H1 (cell line): ENCODE measurements around the gene PKN1. TPM values are rescaled to one million over a fixed set of nuclear protein-coding genes. Genes with fewer than 3 reads are reported as not detected.

Experiments
- ATF3 ChIP-seq: IDR thresholded peaks from 2 replicates; pipeline ENCODE4 v1.6.1; 2011; ENCODE audit warnings: low read depth, mild to moderate bottlenecking, low read length; ENCODE audit not compliant: insufficient read depth
- BRCA1 ChIP-seq: IDR thresholded peaks from 2 replicates; pipeline ENCODE4 v1.6.1; 2012; ENCODE audit warnings: low read depth, low read length, improper control_type of control experiment
- CBX5 ChIP-seq: fragments of 300-800, 300-1000 bp; sonication (generic); IDR thresholded peaks from 2 replicates; pipeline ENCODE4 v1.7.1; 2016; ENCODE audit warnings: antibody characterized with exemption, low read length, low read depth
- CBX8 ChIP-seq: fragments of 300-800, 300-1000 bp; sonication (generic); IDR thresholded peaks from 2 replicates; pipeline ENCODE4 v1.7.1; 2016; ENCODE audit warnings: low read depth, low read length, borderline replicate concordance
- CHD1 ChIP-seq: IDR thresholded peaks from 2 replicates; pipeline ENCODE4 v1.6.1; 2012; ENCODE audit warnings: low read depth, low read length, improper control_type of control experiment
- CHD2 ChIP-seq: IDR thresholded peaks from 2 replicates; pipeline ENCODE4 v1.6.1; 2012; ENCODE audit warnings: low read length, improper control_type of control experiment
- CTBP2 ChIP-seq: IDR thresholded peaks from 2 replicates; pipeline ENCODE4 v1.7.0; 2011; ENCODE audit warnings: borderline replicate concordance, mild to moderate bottlenecking, moderate library complexity, mixed read lengths, low read length; ENCODE audit not compliant: insufficient read depth, insufficient read length
- GTF2F1 ChIP-seq: IDR thresholded peaks from 2 replicates; pipeline ENCODE4 v1.6.1; 2012; ENCODE audit warnings: low read depth, low read length, improper control_type of control experiment, borderline replicate concordance
- HDAC2 ChIP-seq, 2 experiments: fragments of 300-600 bp in 1 of 2; sonication (generic) in 1 of 2; IDR thresholded peaks; 2 replicates each; pipeline ENCODE4 v1.6.1; 2011 to 2012; ENCODE audit warnings: low read depth in 2 of 2, low read length in 2 of 2, mild to moderate bottlenecking in 2 of 2, moderate library complexity in 2 of 2, borderline replicate concordance in 1 of 2, inconsistent platforms in 1 of 2
- KDM1A ChIP-seq: fragments of 200-600, 300-600 bp; sonication (generic); IDR thresholded peaks from 2 replicates; pipeline ENCODE4 v1.7.1; 2016; ENCODE audit warnings: mild to moderate bottlenecking, low read length, borderline replicate concordance
- KDM4A ChIP-seq: IDR thresholded peaks from one replicate; pipeline ENCODE4 v1.7.1; 2012; ENCODE audit warnings: low read depth, mild to moderate bottlenecking, moderate library complexity, low read length, inconsistent platforms; ENCODE audit not compliant: severe bottlenecking
- POLR2AphosphoS5 ChIP-seq: IDR thresholded peaks from 2 replicates; pipeline ENCODE4 v1.6.1; 2011; ENCODE audit warnings: low read depth, low read length
- RAD21 ChIP-seq, 2 experiments: IDR thresholded peaks in 1 of 2; conservative IDR thresholded peaks in 1 of 2; 2 replicates each; pipeline ENCODE4 v1.6.1; 2011; ENCODE audit warnings: low read depth in 2 of 2, low read length in 2 of 2, improper control_type of control experiment in 1 of 2, inconsistent platforms in 1 of 2, mild to moderate bottlenecking in 1 of 2, moderate library complexity in 1 of 2
- SAP30 ChIP-seq: fragments of 300-600 bp; sonication (generic); IDR thresholded peaks from 2 replicates; pipeline ENCODE4 v1.7.1; 2012; ENCODE audit warnings: low read length, moderate library complexity, mild to moderate bottlenecking, inconsistent platforms; ENCODE audit not compliant: insufficient read depth, insufficient replicate concordance
- SIRT6 ChIP-seq: IDR thresholded peaks from one replicate; pipeline ENCODE4 v1.7.1; 2012; ENCODE audit warnings: low read length, inconsistent platforms
- SIX5 ChIP-seq: IDR thresholded peaks from 2 replicates; pipeline ENCODE4 v1.6.1; 2011; ENCODE audit warnings: mild to moderate bottlenecking, low read depth, low read length
- SP1 ChIP-seq: IDR thresholded peaks from 2 replicates; pipeline ENCODE4 v1.6.1; 2011; ENCODE audit warnings: low read depth, low read length
- SP2 ChIP-seq: IDR thresholded peaks from 2 replicates; pipeline ENCODE4 v1.6.1; 2012; ENCODE audit warnings: mild to moderate bottlenecking, low read length, inconsistent platforms
- SRF ChIP-seq: IDR thresholded peaks from 2 replicates; pipeline ENCODE4 v1.6.1; 2011; ENCODE audit warnings: mild to moderate bottlenecking, low read depth, low read length, moderate library complexity
- TEAD4 ChIP-seq: IDR thresholded peaks from 2 replicates; pipeline ENCODE4 v1.6.1; 2012; ENCODE audit warnings: low read depth, low read length, inconsistent platforms, mixed read lengths
- YY1 ChIP-seq: IDR thresholded peaks from 2 replicates; pipeline ENCODE4 v1.6.1; 2011; ENCODE audit warnings: low read depth, mild to moderate bottlenecking, low read length
- polyA plus RNA-seq, 7 experiments: library from polyadenylated mRNA; depleted of rRNA in 3 of 7; stranded (reverse) in 5 of 7; unstranded in 2 of 7; fragments of >200 nt in 5 of 7; fragments of 200-250 nt in 2 of 7; gene quantifications; 1 replicate in 5 of 7; 2 replicates in 1 of 7; 4 replicates in 1 of 7; pipeline versions ENCODE4 v1.2.1 to v1.2.3, GENCODE V29; 2011 to 2013; ENCODE audit warnings: missing spikeins in 2 of 7, mixed read lengths in 2 of 7
- total RNA-seq: library from RNA; stranded (reverse); fragmentation: NEBNext Ultra II Directional; extraction: Animal tissue kit (Norgen Biotek cat#: 25700); gene quantifications from 2 replicates; pipeline ENCODE4 v1.2.1, GENCODE V29; 2021
- TF ChIP-seq, protein P1 (sequence below), 3 experiments: IDR thresholded peaks; 1 replicate in 2 of 3; 2 replicates in 1 of 3; pipeline versions ENCODE4 v1.5.1 to v1.6.1; 2011; ENCODE audit warnings: low read length in 3 of 3, mild to moderate bottlenecking in 3 of 3, inconsistent platforms in 2 of 3, low read depth in 1 of 3, moderate library complexity in 1 of 3; ENCODE audit not compliant: insufficient read depth in 1 of 3; ENCODE audit errors: control extremely low read depth in 1 of 3

The PKN1 gene
- total and polyA plus RNA-seq, 2 of the 8 experiments (the other 6 are each of a cell fraction or from before 2014, with no cell fraction given) = 65.2 to 162 TPM

DNA sequence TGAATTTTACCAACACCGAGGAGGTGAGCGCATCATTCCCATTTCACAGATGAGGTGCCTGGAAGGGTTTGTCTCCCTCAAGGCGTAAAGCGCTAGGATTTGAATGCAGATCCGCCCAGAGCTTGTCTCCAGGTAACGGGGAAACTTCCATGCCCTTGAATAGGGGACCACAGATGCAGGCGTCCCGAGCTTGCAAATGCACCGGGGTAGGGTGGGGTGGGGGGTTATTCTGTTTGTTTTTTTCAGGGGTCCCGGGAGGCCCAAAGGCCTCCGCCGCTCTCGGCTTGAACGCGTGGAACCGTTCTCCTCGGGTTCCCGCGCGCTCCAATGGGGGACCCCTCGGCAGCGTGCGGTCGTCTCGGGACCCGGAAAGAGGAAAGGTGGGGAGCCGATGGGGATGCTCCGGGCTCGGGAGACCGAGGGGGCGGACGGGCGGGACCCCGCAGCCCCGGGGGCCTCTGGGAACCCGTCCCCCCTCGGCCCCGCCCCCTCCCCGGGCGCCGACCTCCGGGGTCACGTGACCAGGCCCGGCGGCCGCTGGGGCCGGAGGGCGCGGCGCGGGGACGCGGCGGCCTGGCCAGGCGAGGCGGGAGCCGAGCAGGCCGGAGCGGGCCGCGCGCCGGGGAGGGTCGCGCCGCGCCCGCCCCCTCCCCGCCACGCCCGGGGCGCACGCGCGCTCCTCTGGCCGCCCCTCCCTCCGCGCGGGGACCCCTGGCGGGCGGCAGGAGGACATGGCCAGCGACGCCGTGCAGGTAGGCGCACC, at the start of gene PKN1 (continued):
- TF ChIP-seq, protein P1, sequence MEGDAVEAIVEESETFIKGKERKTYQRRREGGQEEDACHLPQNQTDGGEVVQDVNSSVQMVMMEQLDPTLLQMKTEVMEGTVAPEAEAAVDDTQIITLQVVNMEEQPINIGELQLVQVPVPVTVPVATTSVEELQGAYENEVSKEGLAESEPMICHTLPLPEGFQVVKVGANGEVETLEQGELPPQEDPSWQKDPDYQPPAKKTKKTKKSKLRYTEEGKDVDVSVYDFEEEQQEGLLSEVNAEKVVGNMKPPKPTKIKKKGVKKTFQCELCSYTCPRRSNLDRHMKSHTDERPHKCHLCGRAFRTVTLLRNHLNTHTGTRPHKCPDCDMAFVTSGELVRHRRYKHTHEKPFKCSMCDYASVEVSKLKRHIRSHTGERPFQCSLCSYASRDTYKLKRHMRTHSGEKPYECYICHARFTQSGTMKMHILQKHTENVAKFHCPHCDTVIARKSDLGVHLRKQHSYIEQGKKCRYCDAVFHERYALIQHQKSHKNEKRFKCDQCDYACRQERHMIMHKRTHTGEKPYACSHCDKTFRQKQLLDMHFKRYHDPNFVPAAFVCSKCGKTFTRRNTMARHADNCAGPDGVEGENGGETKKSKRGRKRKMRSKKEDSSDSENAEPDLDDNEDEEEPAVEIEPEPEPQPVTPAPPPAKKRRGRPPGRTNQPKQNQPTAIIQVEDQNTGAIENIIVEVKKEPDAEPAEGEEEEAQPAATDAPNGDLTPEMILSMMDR (IDR thresholded peaks at IDR 0.05; ENCODE audit: control extremely low read depth in 1 of 3, insufficient read depth in 1 of 3, low read depth in 1 of 3, low read length in 3 of 3) = no peak
- no peak for TF ChIP-seq SIX5
- no peak for TF ChIP-seq ATF3
- no peak for TF ChIP-seq SAP30
- TF ChIP-seq CBX5 = no peak
- TF ChIP-seq CBX8 = no peak
- TF ChIP-seq SP1 = no peak
- TF ChIP-seq KDM4A = no peak
- TF ChIP-seq GTF2F1 = no peak
- no peak for TF ChIP-seq CHD1
- no peak for TF ChIP-seq HDAC2 (IDR thresholded peaks at IDR 0.05; ENCODE audit: borderline replicate concordance in 1 of 2, low read depth in 2 of 2, low read length in 2 of 2)
- TF ChIP-seq KDM1A = peak; percentile 29; the same call in 1 of the 2 replicates
- TF ChIP-seq BRCA1 = no peak
- TF ChIP-seq SP2 = no peak
- TF ChIP-seq TEAD4 = no peak
- TF ChIP-seq CTBP2 = no peak
- no peak for TF ChIP-seq CHD2
- TF ChIP-seq RAD21 (IDR thresholded peaks at IDR 0.05 in 1 of 2, conservative IDR thresholded peaks at IDR 0.05 in 1 of 2; ENCODE audit: low read depth in 2 of 2, low read length in 2 of 2) = no peak
- TF ChIP-seq YY1 = no peak
- no peak for TF ChIP-seq POLR2AphosphoS5
- TF ChIP-seq SIRT6 = no peak
- no peak for TF ChIP-seq SRF
